SK-N-MC (cell line): ENCODE measurements around the gene TCTN2.

Experiments used
- DNase-seq: peaks from one replicate; pipeline ENCODE4 v3.0.0-alpha.2; 2011; ENCODE audit warnings: low read depth, low spot score
- H3K27ac ChIP-seq: fragments of 200-600 bp; sonication (generic); 2 replicates; pipeline ENCODE4 v1.5.1; 2016; ENCODE audit warnings: mixed run types
- H3K36me3 ChIP-seq: fragments of 200-600 bp; sonication (generic); 2 replicates; pipeline ENCODE4 v1.6.1; 2017; ENCODE audit warnings: antibody characterized with exemption, low read length, mixed read lengths; ENCODE audit not compliant: insufficient read depth
- H3K4me3 ChIP-seq: fragments of 200-600 bp; sonication (generic); 2 replicates; pipeline ENCODE4 v1.5.1; 2016
- H3K9ac ChIP-seq: fragments of 200-600 bp; sonication (generic); 2 replicates; pipeline ENCODE4 v1.8.0; 2017; ENCODE audit warnings: mixed run types, mixed read lengths; ENCODE audit not compliant: insufficient read length
- H3K9me3 ChIP-seq: fragments of 200-600 bp; sonication (generic); 2 replicates; pipeline ENCODE4 v1.6.1; 2017; ENCODE audit warnings: low read depth, mild to moderate bottlenecking, antibody characterized with exemption, low read length, moderate library complexity, mixed read lengths
- EZH2 ChIP-seq: fragments of 200-600 bp; sonication (generic); IDR thresholded peaks from one replicate; pipeline ENCODE4 v1.6.1; 2017; ENCODE audit warnings: antibody characterized with exemption
- FOXP2 ChIP-seq: optimal IDR thresholded peaks from 2 replicates; pipeline ENCODE3; 2011; ENCODE audit warnings: mild to moderate bottlenecking, moderate library complexity; ENCODE audit not compliant: insufficient read depth; ENCODE audit errors: extremely low read length, control extremely low read depth
- POLR2AphosphoS5 ChIP-seq: IDR thresholded peaks from 2 replicates; pipeline ENCODE4 v1.6.1; 2012; ENCODE audit warnings: mild to moderate bottlenecking, low read depth, low read length, borderline replicate concordance

The TCTN2 gene

GRCh38 chr12:123648401-123648800 is 22.5 kb upstream of the TCTN2 start:
- TF ChIP-seq EZH2 = no peak
- no peak for TF ChIP-seq POLR2AphosphoS5
- no peak for TF ChIP-seq FOXP2
- no peak for DNase-seq
- Histone ChIP-seq H3K36me3 (peaks cover 71% of the 10 kb centered on the region), H3K9me3 (no peaks in the 10 kb centered on the region), H3K27ac (no peak overlapping the region), H3K4me3 (no peak overlapping the region), H3K9ac (no peak overlapping the region)

GRCh38 chr12:123654129-123654701 is 16.7 kb upstream of the TCTN2 start:
- Histone ChIP-seq H3K9me3 (no peaks in the 10 kb centered on the region), H3K27ac (no peak overlapping the region), H3K36me3 (peaks cover 62% of the 10 kb centered on the region), H3K4me3 (no peak overlapping the region), H3K9ac (no peak overlapping the region)
- DNase-seq = no peak
- TF ChIP-seq POLR2AphosphoS5 (no peak), FOXP2 (no peak), EZH2 (no peak)

GRCh38 chr12:123655420-123655819 is 15.5 kb upstream of the TCTN2 start:
- Histone ChIP-seq H3K4me3 (no peak overlapping the region), H3K27ac (no peak overlapping the region), H3K36me3 (peaks cover 60% of the 10 kb centered on the region), H3K9ac (no peak overlapping the region), H3K9me3 (no peaks in the 10 kb centered on the region)
- TF ChIP-seq FOXP2 = no peak
- no peak for TF ChIP-seq POLR2AphosphoS5
- no peak for TF ChIP-seq EZH2
- no peak for DNase-seq

- no peak overlapping the region for H3K9ac ChIP-seq
- no peak overlapping the region for H3K4me3 ChIP-seq
- peaks cover 61% of the 10 kb centered on the region for H3K36me3 ChIP-seq
- H3K27ac ChIP-seq = no peak overlapping the region
- DNase-seq = no peak
- TF ChIP-seq FOXP2 (no peak), EZH2 (no peak), POLR2AphosphoS5 (no peak)
- H3K9me3 ChIP-seq = no peaks in the 10 kb centered on the region
These were observed 14.5 kb upstream of the TCTN2 start for GRCh38 chr12:123656392-123656791.

GRCh38 chr12:123657211-123657610 is 13.7 kb upstream of the TCTN2 start:
- TF ChIP-seq FOXP2 = no peak
- no peak for TF ChIP-seq POLR2AphosphoS5
- no peak for TF ChIP-seq EZH2
- DNase-seq = no peak
- H3K9ac ChIP-seq = no peak overlapping the region
- no peak overlapping the region for H3K4me3 ChIP-seq
- no peak overlapping the region for H3K27ac ChIP-seq
- H3K36me3 ChIP-seq = peaks cover 54% of the 10 kb centered on the region
- no peaks in the 10 kb centered on the region for H3K9me3 ChIP-seq

- Histone ChIP-seq H3K9ac (no peak overlapping the region), H3K9me3 (no peaks in the 10 kb centered on the region), H3K4me3 (no peak overlapping the region), H3K36me3 (peaks cover 44% of the 10 kb centered on the region), H3K27ac (no peak overlapping the region; the same call in 1 of the 2 replicates)
- no peak for TF ChIP-seq POLR2AphosphoS5
- TF ChIP-seq EZH2 = no peak
- no peak for TF ChIP-seq FOXP2
- no peak for DNase-seq
These were observed 10.8 kb upstream of the TCTN2 start for GRCh38 chr12:123659996-123660727.

- TF ChIP-seq FOXP2 (no peak), POLR2AphosphoS5 (no peak), EZH2 (no peak)
- no peak overlapping the region for H3K9ac ChIP-seq
- DNase-seq = no peak
- no peaks in the 10 kb centered on the region for H3K9me3 ChIP-seq
- H3K4me3 ChIP-seq = no peak overlapping the region
- H3K27ac ChIP-seq = no peak overlapping the region
- H3K36me3 ChIP-seq = 0 out of 2 replicates have a peak, but pooled peaks cover 3% of the 10 kb centered on the region
These were observed 3.1 kb upstream of the TCTN2 start for GRCh38 chr12:123667771-123668170.

GRCh38 chr12:123671876-123672275 is 963 bp downstream of the TCTN2 start:
- H3K9ac ChIP-seq = peak overlapping the region; percentile 67
- no peak for DNase-seq

More at GRCh38 chr12:123671876-123672275, 963 bp downstream of the TCTN2 start:
- H3K36me3 ChIP-seq = no peaks in the 10 kb centered on the region
- no peaks in the 10 kb centered on the region for H3K9me3 ChIP-seq
- no peak for TF ChIP-seq POLR2AphosphoS5
- TF ChIP-seq FOXP2 = no peak
- TF ChIP-seq EZH2 = no peak
- H3K4me3 ChIP-seq = peak overlapping the region; percentile 94
- H3K27ac ChIP-seq = no peak overlapping the region
